GM12865 (cell line): ENCODE data around the gene HSPB7.

Experiments
- DNase-seq: peaks from one replicate; pipeline ENCODE4 v3.0.0; 2010; ENCODE audit warnings: low read depth
- H3K4me3 ChIP-seq: 2 replicates; pipeline ENCODE4 v1.5.1; 2011; ENCODE audit warnings: mild to moderate bottlenecking, low read depth, low read length, control low read depth
- CTCF ChIP-seq: IDR thresholded peaks from 2 replicates; pipeline ENCODE4 v1.5.1; 2011; ENCODE audit warnings: low read length, control low read depth, low read depth, inconsistent platforms; ENCODE audit not compliant: insufficient read depth; ENCODE audit errors: missing control alignments

Gene HSPB7

GRCh38 chr1:15992582-15993500 is 25.0 kb downstream of the HSPB7 start:
- TF ChIP-seq CTCF: no peak
- DNase-seq: no peak
- no peak overlapping the region for H3K4me3 ChIP-seq

GRCh38 chr1:15992187-15992553 is 25.7 kb downstream of the HSPB7 start:
- DNase-seq: no peak
- TF ChIP-seq CTCF: no peak
- H3K4me3 ChIP-seq: no peak overlapping the region

GRCh38 chr1:15991427-15992186 is 26.2 kb downstream of the HSPB7 start:
- TF ChIP-seq CTCF: no peak
- H3K4me3 ChIP-seq: no peak overlapping the region
- no peak for DNase-seq

GRCh38 chr1:15989776-15990175 is 28.1 kb downstream of the HSPB7 start:
- H3K4me3 ChIP-seq: no peak overlapping the region
- no peak for DNase-seq
- TF ChIP-seq CTCF: no peak

- DNase-seq: no peak
- no peak for TF ChIP-seq CTCF
- H3K4me3 ChIP-seq: no peak overlapping the region
Measured at GRCh38 chr1:15988856-15989736, 28.7 kb downstream of the HSPB7 start.

GRCh38 chr1:15985611-15986297 is 32.1 kb downstream of the HSPB7 start:
- TF ChIP-seq CTCF: no peak
- DNase-seq: no peak
- no peak overlapping the region for H3K4me3 ChIP-seq
